OCI-LY1 (cell line): ENCODE results near the gene GRIK2.

Source experiments
- H2AFZ ChIP-seq: fragments of 200-600 bp; sonication (generic), shearing (Covaris generic); 2 replicates; pipeline ENCODE4 v1.6.0; 2014; ENCODE audit warnings: antibody characterized with exemption, mild to moderate bottlenecking, low read length
- H3F3A ChIP-seq: fragments of 200-600 bp; sonication (generic), shearing (Covaris generic); 2 replicates; pipeline ENCODE4 v1.6.0; 2014; ENCODE audit warnings: mild to moderate bottlenecking, antibody characterized with exemption, low read length, moderate library complexity; ENCODE audit not compliant: insufficient read depth
- H3K27ac ChIP-seq: fragments of 200-600 bp; sonication (generic); 2 replicates; pipeline ENCODE4 v1.5.1; 2014; ENCODE audit warnings: low read length, mixed run types, mild to moderate bottlenecking, low read depth; ENCODE audit not compliant: poor library complexity, severe bottlenecking
- H3K27me3 ChIP-seq: fragments of 200-600 bp; sonication (generic); 2 replicates; pipeline ENCODE4 v1.6.0; 2014; ENCODE audit warnings: antibody characterized with exemption, mild to moderate bottlenecking, low read length, moderate library complexity; ENCODE audit not compliant: insufficient read depth
- H3K36me3 ChIP-seq: fragments of 200-600 bp; sonication (generic); 2 replicates; pipeline ENCODE4 v1.6.1; 2014; ENCODE audit warnings: mild to moderate bottlenecking, antibody characterized with exemption, low read length, moderate library complexity, mixed read lengths; ENCODE audit not compliant: insufficient read depth
- H3K4me1 ChIP-seq: fragments of 200-600 bp; sonication (generic); 2 replicates; pipeline ENCODE4 v1.5.1; 2014; ENCODE audit warnings: mild to moderate bottlenecking, low read length, moderate library complexity; ENCODE audit not compliant: insufficient read depth, severe bottlenecking
- H3K4me2 ChIP-seq: fragments of 200-600 bp; sonication (generic), shearing (Covaris generic); 2 replicates; pipeline ENCODE4 v1.6.1; 2014; ENCODE audit warnings: low read length
- H3K4me3 ChIP-seq: fragments of 200-600 bp; sonication (generic); 2 replicates; pipeline ENCODE4 v1.5.1; 2014; ENCODE audit warnings: low read length, low read depth, mild to moderate bottlenecking, mixed read lengths; ENCODE audit not compliant: poor library complexity, severe bottlenecking
- H3K79me2 ChIP-seq: fragments of 200-600 bp; shearing (Covaris generic); 2 replicates; pipeline ENCODE4 v1.6.1; 2016; ENCODE audit warnings: mixed run types, low read length, mixed read lengths; ENCODE audit not compliant: insufficient read depth
- H3K9ac ChIP-seq: fragments of 200-600 bp; sonication (generic), shearing (Covaris generic); 2 replicates; pipeline ENCODE4 v1.6.1; 2014; ENCODE audit warnings: mild to moderate bottlenecking, low read length, mixed read lengths
- H3K9me2 ChIP-seq: fragments of 200-600 bp; sonication (generic), shearing (Covaris generic); 2 replicates; pipeline ENCODE4 v1.6.1; 2014; ENCODE audit warnings: low read depth, mild to moderate bottlenecking, low read length, mixed read lengths
- H3K9me3 ChIP-seq: fragments of 200-600 bp; shearing (Covaris generic); 2 replicates; pipeline ENCODE4 v1.6.1; 2014; ENCODE audit warnings: low read length, mixed read lengths
- H4K20me1 ChIP-seq: fragments of 200-600 bp; sonication (generic), shearing (Covaris generic); 2 replicates; pipeline ENCODE4 v1.6.0; 2016; ENCODE audit warnings: mild to moderate bottlenecking, low read length; ENCODE audit not compliant: insufficient read depth
- CTCF ChIP-seq: fragments of 200-600 bp; sonication (generic), shearing (Covaris generic); IDR thresholded peaks from 2 replicates; pipeline ENCODE4 v1.5.1; 2017; ENCODE audit warnings: mild to moderate bottlenecking, antibody characterized with exemption, low read length, moderate library complexity, mixed read lengths
- EZH2 ChIP-seq: fragments of 200-600 bp; sonication (generic), shearing (Covaris generic); IDR thresholded peaks from 2 replicates; pipeline ENCODE4 v1.8.0; 2017; ENCODE audit warnings: borderline replicate concordance, mixed run types, mild to moderate bottlenecking, antibody characterized with exemption, low read length, moderate library complexity, mixed read lengths

The GRIK2 gene

GRCh38 chr6:101397199-101397598 lies 3.7 kb downstream of the GRIK2 start:
- TF ChIP-seq CTCF = peak; percentile 13; the same call in 1 of the 2 replicates
- TF ChIP-seq EZH2 = no peak
- no peaks in the 10 kb centered on the region for H3F3A ChIP-seq
- no peaks in the 10 kb centered on the region for H3K79me2 ChIP-seq
- no peaks in the 10 kb centered on the region for H4K20me1 ChIP-seq
- no peaks in the 10 kb centered on the region for H3K27me3 ChIP-seq
- H2AFZ ChIP-seq = no peak overlapping the region
- H3K9ac ChIP-seq = no peak overlapping the region
- H3K4me1 ChIP-seq = no peaks in the 10 kb centered on the region
- no peak overlapping the region for H3K27ac ChIP-seq
- no peak overlapping the region for H3K4me2 ChIP-seq
- no peak overlapping the region for H3K4me3 ChIP-seq
- H3K9me2 ChIP-seq = no peaks in the 10 kb centered on the region
- no peaks in the 10 kb centered on the region for H3K36me3 ChIP-seq
- no peaks in the 10 kb centered on the region for H3K9me3 ChIP-seq

- Histone ChIP-seq H3K4me2 (no peak overlapping the region), H3K9me3 (no peaks in the 10 kb centered on the region), H2AFZ (no peak overlapping the region), H3K79me2 (no peaks in the 10 kb centered on the region), H4K20me1 (no peaks in the 10 kb centered on the region), H3K4me1 (no peaks in the 10 kb centered on the region), H3K27ac (no peak overlapping the region), H3K9me2 (no peaks in the 10 kb centered on the region), H3K27me3 (no peaks in the 10 kb centered on the region), H3K36me3 (no peaks in the 10 kb centered on the region), H3F3A (no peaks in the 10 kb centered on the region), H3K4me3 (no peak overlapping the region), H3K9ac (no peak overlapping the region)
- TF ChIP-seq CTCF = no peak
- TF ChIP-seq EZH2 = no peak
These were observed 5.5 kb downstream of the GRIK2 start for GRCh38 chr6:101398716-101399615.

GRCh38 chr6:101399616-101400162 lies 6.2 kb downstream of the GRIK2 start:
- Histone ChIP-seq H3K79me2 (no peaks in the 10 kb centered on the region), H3K9me2 (no peaks in the 10 kb centered on the region), H3K36me3 (no peaks in the 10 kb centered on the region), H3K27ac (no peak overlapping the region), H3K9ac (no peak overlapping the region), H3K4me2 (no peak overlapping the region), H3K4me1 (no peaks in the 10 kb centered on the region), H3K4me3 (no peak overlapping the region), H3K9me3 (no peaks in the 10 kb centered on the region), H3F3A (no peaks in the 10 kb centered on the region), H3K27me3 (no peaks in the 10 kb centered on the region), H2AFZ (no peak overlapping the region), H4K20me1 (no peaks in the 10 kb centered on the region)
- TF ChIP-seq CTCF (no peak), EZH2 (no peak)
